HG03108 (cell line): ENCODE results near the gene AGXT.

Source experiments
- ATAC-seq: cut with Tn5 transposase; IDR thresholded peaks from one replicate; pipeline ENCODE4 v1.9.1; 2021; ENCODE audit warnings: moderate library complexity; ENCODE audit not compliant: unreplicated experiment

AGXT gene

GRCh38 chr2:240896871-240897692 lies 28.5 kb downstream of the AGXT start:
- ATAC-seq: no peak

- no peak for ATAC-seq
These were observed 29.6 kb downstream of the AGXT start for GRCh38 chr2:240898108-240898730.

GRCh38 chr2:240898731-240899467 lies 30.3 kb downstream of the AGXT start:
- ATAC-seq: no peak

GRCh38 chr2:240899468-240899865 lies 30.8 kb downstream of the AGXT start:
- ATAC-seq: no peak

- ATAC-seq: no peak
These were observed 31.7 kb downstream of the AGXT start for GRCh38 chr2:240900141-240900860.

GRCh38 chr2:240901986-240902614 lies 33.5 kb downstream of the AGXT start:
- ATAC-seq: no peak

GRCh38 chr2:240902615-240903041 lies 34.0 kb downstream of the AGXT start:
- ATAC-seq: no peak

- ATAC-seq: no peak
These were observed 34.8 kb downstream of the AGXT start for GRCh38 chr2:240903191-240904060.

GRCh38 chr2:240904216-240905175 lies 35.9 kb downstream of the AGXT start:
- no peak for ATAC-seq

GRCh38 chr2:240905176-240905781 lies 36.7 kb downstream of the AGXT start:
- ATAC-seq: no peak

- ATAC-seq: no peak
These were observed 37.7 kb downstream of the AGXT start, which contains the start of gene CROCC2 for GRCh38 chr2:240906141-240906910. TSS of gene CROCC2 (plus strand) at chr2:240906336. CDS start at chr2:240906514, 178 bp downstream.

GRCh38 chr2:240906911-240907590 lies 38.4 kb downstream of the AGXT start:
- no peak for ATAC-seq

- ATAC-seq: no peak
These were observed 40.8 kb downstream of the AGXT start for GRCh38 chr2:240909216-240909974.

GRCh38 chr2:240911641-240912265 lies 43.1 kb downstream of the AGXT start:
- ATAC-seq: no peak
